ENCODE results near the gene RAMACL.
"Not testable (repeated sequence)": the region's sequence is repeated elsewhere in the genome, so short reads cannot be mapped to it uniquely, and the experiment has no call there.

RAMACL gene

DNA sequence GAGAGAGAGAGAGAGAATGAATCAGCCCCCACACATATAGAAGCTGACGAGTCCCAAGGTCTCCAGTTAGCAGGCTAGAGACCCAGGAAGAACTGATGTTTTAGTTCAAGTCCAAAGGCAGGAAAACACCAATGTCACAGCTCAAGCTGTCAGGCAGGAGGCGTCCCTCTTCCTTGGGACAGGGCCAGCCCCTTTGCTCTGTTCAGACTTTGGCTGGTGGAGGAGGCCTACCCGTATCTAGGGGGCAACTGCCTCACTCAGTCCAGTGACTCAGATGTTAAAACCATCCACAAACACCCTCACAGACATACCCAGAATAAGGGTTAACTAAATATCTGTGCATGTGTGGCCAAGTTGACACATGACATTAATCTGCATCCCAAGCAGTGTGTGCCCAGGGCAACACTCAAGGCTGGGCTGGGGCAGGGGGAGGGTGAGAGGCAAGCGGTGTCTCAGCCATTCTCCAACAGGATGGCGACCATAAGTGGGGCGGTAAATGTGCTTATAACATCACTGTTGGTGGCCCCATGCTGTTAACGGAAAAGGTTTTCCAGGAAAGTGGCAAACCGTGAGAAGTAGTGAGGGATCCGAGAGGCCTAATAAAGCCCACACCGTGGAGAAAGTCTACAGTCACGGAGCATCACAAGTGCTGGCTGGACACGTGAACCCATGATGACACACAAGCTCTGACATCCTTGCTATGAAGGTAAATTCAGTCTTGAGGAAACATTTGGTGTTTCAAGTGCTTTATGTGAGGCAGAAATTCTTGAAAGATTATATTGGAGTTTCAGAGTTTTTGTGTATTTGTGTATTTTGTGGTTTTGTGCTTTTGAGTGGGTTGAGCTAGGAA, 28.1 kb downstream of the RAMACL start:
- DNase-seq (ENCODE audit: low read depth in 2 of 2, low spot score in 1 of 2) = no peak

DNA sequence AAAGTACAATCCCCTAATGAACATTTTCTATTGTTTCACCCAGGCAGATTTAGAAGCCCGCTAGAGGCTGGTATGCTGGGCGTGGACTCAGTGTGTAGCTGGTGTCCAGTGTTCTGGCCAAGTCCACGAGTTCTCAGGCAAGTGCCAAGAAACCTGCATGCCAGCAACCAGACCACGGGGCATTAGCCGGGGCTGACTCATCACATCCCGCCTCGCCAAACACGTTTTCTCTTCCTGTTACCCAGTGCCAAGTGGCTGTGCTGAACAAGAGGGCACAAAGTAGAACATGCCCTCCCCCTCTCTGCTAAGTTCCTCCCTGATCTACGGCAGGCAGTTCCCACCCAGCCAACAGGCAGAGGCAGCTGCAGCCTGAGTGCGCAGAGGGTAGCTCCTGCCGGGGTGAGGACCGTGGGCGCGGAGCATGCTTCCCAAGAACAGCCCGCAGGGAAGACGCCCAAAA, 29.6 kb downstream of the RAMACL start:
- DNase-seq (ENCODE audit: low read depth in 2 of 2, low spot score in 1 of 2) = no peak

- no peak for DNase-seq (ENCODE audit: low read depth in 2 of 2, low spot score in 1 of 2)
These were observed 30.1 kb downstream of the RAMACL start for GRCh38 chr6:166556336-166556735.

DNA sequence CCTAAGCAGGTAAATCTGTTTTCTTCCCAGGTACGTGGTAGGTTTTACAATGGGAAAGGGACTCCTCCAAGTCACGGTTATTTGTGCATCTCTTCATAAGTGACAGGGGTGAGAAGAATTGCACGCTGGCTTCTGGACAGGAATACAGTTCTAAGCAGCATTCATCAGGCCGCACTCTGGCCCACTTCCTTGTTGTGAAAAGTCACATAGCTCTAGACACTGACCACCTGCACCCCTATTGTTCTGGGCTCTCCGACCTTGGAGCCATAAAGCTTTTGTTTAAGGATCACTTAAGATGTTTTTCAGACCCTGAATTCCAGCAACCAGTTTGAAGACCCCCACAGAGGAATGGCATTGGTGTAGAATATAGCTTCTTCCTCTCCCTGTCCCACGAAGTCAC, 31.4 kb downstream of the RAMACL start:
- no peak for DNase-seq (ENCODE audit: low read depth in 2 of 2, low spot score in 1 of 2)

DNA sequence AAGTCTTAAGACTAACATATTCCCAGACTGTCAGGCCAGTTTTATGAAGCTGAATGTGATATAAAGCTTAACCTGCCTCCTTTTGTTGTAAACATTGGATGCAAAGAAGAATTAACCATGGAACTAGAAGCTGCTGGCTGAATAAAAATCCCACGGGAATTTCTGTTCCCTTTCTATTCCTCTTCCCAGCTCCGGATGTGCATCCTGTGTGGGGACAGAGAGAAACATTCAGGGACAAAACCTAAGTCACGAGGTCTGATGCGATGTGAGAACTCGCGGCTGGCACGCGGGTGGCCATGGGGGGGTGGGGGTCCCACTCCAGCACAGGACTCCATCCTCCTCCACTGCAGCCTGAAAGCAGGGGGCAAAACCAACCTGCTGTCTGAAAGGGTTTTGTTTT, 32.2 kb downstream of the RAMACL start:
- no peak for DNase-seq (ENCODE audit: low read depth in 2 of 2, low spot score in 1 of 2)

DNA sequence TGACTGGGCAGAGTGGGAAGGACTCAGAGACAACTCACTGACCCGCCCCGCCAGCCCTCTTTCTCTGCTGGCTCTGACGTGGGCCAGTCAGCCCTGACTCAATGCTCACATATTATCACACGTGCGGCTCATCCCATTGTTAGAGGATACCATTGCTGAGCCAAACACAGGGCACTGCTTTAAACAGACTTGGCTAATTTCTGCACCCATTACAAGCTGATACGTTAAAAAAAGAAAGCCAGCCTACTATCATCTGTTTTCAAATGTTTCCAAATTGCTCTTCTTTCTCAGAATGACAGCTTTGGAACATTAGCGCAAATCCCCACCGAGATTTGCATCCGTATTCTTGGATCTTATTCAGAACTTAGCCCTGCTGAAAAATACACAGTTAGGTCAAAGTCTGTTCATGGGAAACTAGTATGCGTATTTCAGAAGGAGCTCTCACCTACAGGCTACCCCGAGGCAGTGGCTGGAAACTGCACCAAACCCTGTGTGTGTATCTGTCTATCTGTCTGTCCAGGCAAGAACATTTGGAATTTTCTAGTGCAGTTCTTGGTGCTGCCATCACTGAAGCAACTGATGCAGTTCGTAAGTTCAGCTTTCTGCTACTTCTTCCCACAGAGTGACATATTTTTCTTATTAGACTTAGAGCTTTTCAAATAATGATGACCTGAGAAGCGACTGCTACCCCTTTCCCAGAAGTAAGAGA, 32.8 kb downstream of the RAMACL start:
- no peak for DNase-seq (ENCODE audit: low read depth in 2 of 2, low spot score in 1 of 2)

DNA sequence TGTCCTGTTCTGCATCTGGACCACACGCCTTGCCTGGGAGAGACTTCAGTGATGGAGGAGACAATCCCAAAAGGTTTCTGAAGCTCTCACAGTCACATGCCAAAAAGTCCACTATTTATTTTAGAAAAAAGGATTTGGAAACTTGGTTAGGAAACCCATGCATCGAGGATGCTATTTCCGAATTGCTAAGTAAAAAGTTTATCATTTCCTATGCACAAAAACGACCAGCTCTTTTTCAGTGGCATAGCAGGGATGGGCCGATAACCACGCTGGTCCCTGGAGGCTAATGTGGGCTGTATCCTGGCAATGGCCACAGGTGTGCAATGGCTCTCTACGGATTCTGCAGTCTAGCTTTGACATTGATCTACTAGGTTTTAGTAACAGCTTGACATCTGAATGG, 33.9 kb downstream of the RAMACL start:
- DNase-seq (ENCODE audit: low read depth in 2 of 2, low spot score in 1 of 2) = no peak

GRCh38 chr6:166551754-166552495, 34.6 kb downstream of the RAMACL start:
- DNase-seq (ENCODE audit: low read depth in 2 of 2, low spot score in 1 of 2) = no peak

GRCh38 chr6:166546653-166547052, 39.8 kb downstream of the RAMACL start:
- no peak for DNase-seq (ENCODE audit: low read depth in 2 of 2, low spot score in 1 of 2)

- no peak for DNase-seq (ENCODE audit: low read depth in 2 of 2, low spot score in 1 of 2)
These were observed 41.1 kb downstream of the RAMACL start for GRCh38 chr6:166545156-166546034.

GRCh38 chr6:166544296-166544605, 42.2 kb downstream of the RAMACL start:
- no peak for DNase-seq (ENCODE audit: low read depth in 2 of 2, low spot score in 1 of 2)

- DNase-seq (ENCODE audit: low read depth in 2 of 2, low spot score in 1 of 2) = no peak
These were observed 42.7 kb downstream of the RAMACL start for GRCh38 chr6:166543603-166544295.

DNA sequence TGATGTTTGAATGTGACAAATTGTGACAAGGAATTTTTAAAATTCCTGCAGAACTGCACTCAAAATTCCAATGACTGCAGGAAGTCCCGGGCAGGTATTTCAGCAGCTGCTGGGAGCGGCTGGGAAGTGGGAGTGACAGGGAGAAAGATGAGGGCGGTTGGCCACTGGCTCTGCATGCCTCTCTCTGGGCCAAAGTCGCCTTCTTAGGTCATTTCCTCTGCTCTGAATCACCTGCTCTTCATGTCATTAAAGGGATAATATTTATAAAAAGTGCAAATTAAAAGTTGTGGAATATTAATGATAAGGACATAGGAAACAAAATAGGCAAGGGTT, 43.9 kb downstream of the RAMACL start:
- no peak for DNase-seq (ENCODE audit: low read depth in 2 of 2, low spot score in 1 of 2)

GRCh38 chr6:166541876-166542579, 44.5 kb downstream of the RAMACL start:
- no peak for DNase-seq (ENCODE audit: low read depth in 2 of 2, low spot score in 1 of 2)

- no peak for DNase-seq (ENCODE audit: low read depth in 2 of 2, low spot score in 1 of 2)
These were observed 45.1 kb downstream of the RAMACL start for GRCh38 chr6:166541366-166541765.

GRCh38 chr6:166540631-166541331, 45.7 kb downstream of the RAMACL start:
- DNase-seq (ENCODE audit: low read depth in 2 of 2, low spot score in 1 of 2) = peak; percentile 2 to 18

DNA sequence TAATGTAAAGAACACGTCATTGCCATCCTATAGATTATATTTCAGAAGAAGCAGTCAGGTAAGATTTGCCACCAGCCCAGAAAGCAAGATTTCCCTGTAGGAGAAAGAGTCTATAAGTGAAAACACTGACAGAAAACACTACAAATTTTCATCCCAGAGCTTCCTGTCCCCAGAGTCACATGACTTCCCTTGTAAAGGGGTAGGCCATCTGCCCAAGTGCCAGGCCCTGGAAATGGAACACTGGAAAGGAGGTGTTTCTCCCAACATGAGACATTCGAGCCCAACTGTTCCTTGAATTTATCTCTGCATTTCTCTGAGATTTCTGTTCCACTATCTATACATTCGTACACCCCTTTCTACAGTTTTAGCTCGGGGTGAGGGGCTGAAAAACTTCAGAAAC, 46.9 kb downstream of the RAMACL start:
- no peak for DNase-seq (ENCODE audit: low read depth in 2 of 2, low spot score in 1 of 2)

- not testable (repeated sequence) for DNase-seq (ENCODE audit: low read depth in 2 of 2, low spot score in 1 of 2)
These were observed 47.5 kb downstream of the RAMACL start for GRCh38 chr6:166539011-166539385.

GRCh38 chr6:166538297-166539010, 48.0 kb downstream of the RAMACL start:
- no peak for DNase-seq (ENCODE audit: low read depth in 2 of 2, low spot score in 1 of 2)

All from stimulated activated CD8-positive, alpha-beta memory T cell treated with anti-CD3 and anti-CD28 coated beads, Interleukin-4, amount 100 ng/mL, for 1 hour (primary cell).